GM12865 (cell line): ENCODE data around the gene ARHGEF17.

Experiments
- DNase-seq: peaks from one replicate; pipeline ENCODE4 v3.0.0; 2010; ENCODE audit warnings: low read depth
- H3K4me3 ChIP-seq: 2 replicates; pipeline ENCODE4 v1.5.1; 2011; ENCODE audit warnings: mild to moderate bottlenecking, low read depth, low read length, control low read depth
- CTCF ChIP-seq: IDR thresholded peaks from 2 replicates; pipeline ENCODE4 v1.5.1; 2011; ENCODE audit warnings: low read length, control low read depth, low read depth, inconsistent platforms; ENCODE audit not compliant: insufficient read depth; ENCODE audit errors: missing control alignments

Gene ARHGEF17

GRCh38 chr11:73288192-73288872 lies 19.7 kb upstream of the ARHGEF17 start:
- no peak for TF ChIP-seq CTCF
- no peak for DNase-seq

GRCh38 chr11:73288873-73289707 lies 19.0 kb upstream of the ARHGEF17 start:
- DNase-seq: peak; percentile 83
- peak; percentile 98 for TF ChIP-seq CTCF
- H3K4me3 ChIP-seq: no peak overlapping the region

More at GRCh38 chr11:73288192-73288872, 19.7 kb upstream of the ARHGEF17 start:
- H3K4me3 ChIP-seq: no peak overlapping the region

GRCh38 chr11:73290536-73290935 lies 17.5 kb upstream of the ARHGEF17 start:
- no peak for DNase-seq
- no peak for TF ChIP-seq CTCF

GRCh38 chr11:73291196-73291595 lies 16.9 kb upstream of the ARHGEF17 start:
- TF ChIP-seq CTCF: no peak
- H3K4me3 ChIP-seq: no peak overlapping the region
- no peak for DNase-seq

More at GRCh38 chr11:73290536-73290935, 17.5 kb upstream of the ARHGEF17 start:
- no peak overlapping the region for H3K4me3 ChIP-seq

- no peak for TF ChIP-seq CTCF
- no peak for DNase-seq
- H3K4me3 ChIP-seq: no peak overlapping the region
These were observed 16.1 kb upstream of the ARHGEF17 start for GRCh38 chr11:73291781-73292524.

- TF ChIP-seq CTCF: no peak
- DNase-seq: no peak
These were observed 15.6 kb upstream of the ARHGEF17 start for GRCh38 chr11:73292525-73292894.

More at GRCh38 chr11:73292525-73292894, 15.6 kb upstream of the ARHGEF17 start:
- no peak overlapping the region for H3K4me3 ChIP-seq
